Uterus (tissue), 4 donors: Measurements from ENCODE around the gene LRRC74A. TPM values are rescaled to one million over a fixed set of nuclear protein-coding genes. Genes with fewer than 3 reads are reported as not detected.

Experiments
- DNase-seq, 2 donors: peaks; one replicate each; pipeline ENCODE4 v3.0.0-alpha.2; 2019 to 2020
- H3K27ac ChIP-seq, 2 donors: fragments of 200-600 bp; sonication (generic); 1 replicate in 1 of 2; 2 replicates in 1 of 2; pipeline ENCODE4 v1.5.1; 2016 to 2018
- H3K27me3 ChIP-seq, 2 donors: fragments of 200-600 bp; sonication (generic); one replicate each; pipeline ENCODE4 v1.5.1; 2018 to 2019; ENCODE audit warnings: control low read depth in 1 of 2
- H3K36me3 ChIP-seq, 2 donors: fragments of 200-600 bp; sonication (generic); one replicate each; pipeline ENCODE4 v1.5.1; 2019; ENCODE audit warnings: control low read depth in 1 of 2
- H3K4me1 ChIP-seq, 2 donors: fragments of 200-600 bp; sonication (generic); one replicate each; pipeline ENCODE4 v1.5.1; 2018 to 2019; ENCODE audit warnings: control low read depth in 1 of 2
- H3K4me3 ChIP-seq, 2 donors: fragments of 200-600 bp; sonication (generic); 1 replicate in 1 of 2; 2 replicates in 1 of 2; pipeline ENCODE4 v1.5.1; 2018 to 2019; ENCODE audit warnings: mild to moderate bottlenecking in 1 of 2
- H3K9me3 ChIP-seq, 2 donors: fragments of 200-600 bp; sonication (generic); one replicate each; pipeline ENCODE4 v1.5.1; 2019; ENCODE audit warnings: control low read depth in 1 of 2
- POLR2A ChIP-seq, 2 donors: fragments of 450-650 bp; IDR thresholded peaks; one replicate each; pipeline ENCODE4 v1.6.1; 2016; ENCODE audit warnings: antibody characterized with exemption in 2 of 2, mild to moderate bottlenecking in 1 of 2, moderate library complexity in 1 of 2
- intact Hi-C: fragments of 100-400 bp; cut with DNase I; formaldehyde crosslinking; loops from one replicate; pipeline ENCODE4 v1.15.1; 2023; ENCODE audit warnings: low total_unique reads
- total RNA-seq, 4 donors: library from RNA; depleted of rRNA in 3 of 4; stranded (reverse); fragments of >200 nt in 3 of 4; gene quantifications; one replicate each; pipeline versions ENCODE4 v1.1.0 to v1.2.4, GENCODE V29; 2014 to 2023
- TF ChIP-seq, protein P1 (sequence below), 4 experiments: fragments of 200-600 bp in 2 of 4; fragments of 450-650 bp in 2 of 4; sonication (generic) in 2 of 4; IDR thresholded peaks; one replicate each; pipeline ENCODE4 v1.5.1; 2016 to 2019; ENCODE audit warnings: antibody characterized with exemption in 4 of 4, mild to moderate bottlenecking in 2 of 4, moderate library complexity in 1 of 4
- donor health status: DM: yes; HTN: yes; CAD: no.

The LRRC74A gene
- total RNA-seq, 4 donors from 2014 or later = not detected

DNA sequence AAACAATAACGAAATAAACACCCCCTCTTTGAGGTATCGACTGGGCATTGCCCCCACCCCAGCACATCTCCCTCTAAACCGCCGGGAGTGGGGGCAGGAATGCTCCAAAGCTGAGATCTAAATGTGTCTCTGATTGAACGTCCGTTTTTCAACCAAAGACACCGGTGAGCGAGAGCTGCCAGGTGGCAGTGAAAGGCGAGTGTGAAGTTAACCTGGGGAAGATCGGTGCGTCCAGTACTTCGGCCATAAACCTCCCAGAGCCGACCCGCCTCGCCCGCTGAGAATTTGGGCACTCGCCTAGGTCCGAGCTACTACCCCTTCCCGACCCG, 14.2 kb upstream of the LRRC74A start:
- peaks cover 0 to 5% of the 10 kb centered on the region in 2 donors for H3K4me1 ChIP-seq
- DNase-seq = no peak
- H3K27ac ChIP-seq = peak overlapping the region; percentile 81 to 83
- no peak for TF ChIP-seq POLR2A (IDR thresholded peaks at IDR 0.05)
- TF ChIP-seq, protein P1, sequence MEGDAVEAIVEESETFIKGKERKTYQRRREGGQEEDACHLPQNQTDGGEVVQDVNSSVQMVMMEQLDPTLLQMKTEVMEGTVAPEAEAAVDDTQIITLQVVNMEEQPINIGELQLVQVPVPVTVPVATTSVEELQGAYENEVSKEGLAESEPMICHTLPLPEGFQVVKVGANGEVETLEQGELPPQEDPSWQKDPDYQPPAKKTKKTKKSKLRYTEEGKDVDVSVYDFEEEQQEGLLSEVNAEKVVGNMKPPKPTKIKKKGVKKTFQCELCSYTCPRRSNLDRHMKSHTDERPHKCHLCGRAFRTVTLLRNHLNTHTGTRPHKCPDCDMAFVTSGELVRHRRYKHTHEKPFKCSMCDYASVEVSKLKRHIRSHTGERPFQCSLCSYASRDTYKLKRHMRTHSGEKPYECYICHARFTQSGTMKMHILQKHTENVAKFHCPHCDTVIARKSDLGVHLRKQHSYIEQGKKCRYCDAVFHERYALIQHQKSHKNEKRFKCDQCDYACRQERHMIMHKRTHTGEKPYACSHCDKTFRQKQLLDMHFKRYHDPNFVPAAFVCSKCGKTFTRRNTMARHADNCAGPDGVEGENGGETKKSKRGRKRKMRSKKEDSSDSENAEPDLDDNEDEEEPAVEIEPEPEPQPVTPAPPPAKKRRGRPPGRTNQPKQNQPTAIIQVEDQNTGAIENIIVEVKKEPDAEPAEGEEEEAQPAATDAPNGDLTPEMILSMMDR (IDR thresholded peaks at IDR 0.05) = no peak
- H3K36me3 ChIP-seq = no peaks in the 10 kb centered on the region
- H3K9me3 ChIP-seq = no peaks in the 10 kb centered on the region
- H3K27me3 ChIP-seq = no peaks in the 10 kb centered on the region
- intact Hi-C loops = no loop called here
- peak overlapping the region; percentile 49 to 79 for H3K4me3 ChIP-seq

DNA sequence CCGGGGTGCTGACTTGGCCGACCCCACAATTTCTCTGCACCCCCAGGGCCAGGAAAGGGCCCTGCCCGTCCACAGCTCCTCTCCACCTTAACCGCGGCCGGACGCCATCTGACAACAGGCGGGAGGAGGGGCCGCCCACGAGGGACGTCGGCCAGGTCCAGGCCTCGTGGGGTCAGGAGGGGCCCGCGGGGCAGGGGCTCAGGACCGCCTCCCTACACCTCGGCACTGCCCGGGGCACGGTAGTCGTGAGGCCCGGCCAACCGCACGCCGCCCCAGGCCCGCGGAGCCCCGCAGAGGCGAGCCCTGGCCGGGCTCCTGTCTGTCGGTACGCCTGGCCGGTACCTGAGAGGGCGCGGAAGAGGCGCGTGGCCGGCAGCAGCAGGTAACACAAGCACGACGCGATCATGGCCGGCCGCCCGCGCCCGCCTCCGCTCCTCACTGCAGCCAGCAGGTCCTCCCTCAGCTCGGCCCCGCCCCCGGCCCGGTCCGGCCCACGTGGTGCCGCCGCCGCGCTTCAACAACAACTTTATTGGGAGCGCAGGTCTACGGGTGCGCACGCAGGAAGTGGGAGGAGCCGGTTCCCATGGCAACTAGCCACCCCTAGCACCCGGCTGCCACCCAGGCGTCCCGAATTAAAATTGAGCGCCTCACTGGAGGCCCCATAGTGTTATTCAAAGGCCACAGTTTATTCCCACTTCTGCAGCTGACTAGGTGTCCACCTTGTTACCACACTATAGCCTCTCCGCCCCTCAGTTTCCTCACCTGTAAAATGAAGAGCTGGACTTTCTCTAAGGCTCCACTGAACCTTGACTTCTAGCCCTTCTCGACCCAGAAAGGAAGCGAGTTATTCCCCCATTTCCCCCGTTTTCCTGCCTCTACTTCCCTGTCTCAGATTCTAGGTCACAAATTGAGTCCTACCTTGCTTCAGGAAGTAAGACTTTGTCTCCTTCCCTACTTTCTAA, 13.5 kb upstream of the LRRC74A start, which contains the start of gene ANGEL1:
Gene ANGEL1, minus strand, starts transcription at position 461 of the 962 bp plus-strand sequence. Its CDS starts 55 bp downstream, at position 406.
- H3K27me3 ChIP-seq = no peaks in the 10 kb centered on the region
- H3K36me3 ChIP-seq = no peaks in the 10 kb centered on the region
- peak within 1 kb of the TSS; percentile 49 to 79 for H3K4me3 ChIP-seq
- peak; percentile 88 to 89 for TF ChIP-seq POLR2A (IDR thresholded peaks at IDR 0.05)
- TF ChIP-seq, protein P1 (IDR thresholded peaks at IDR 0.05) = peak in 1 of 4 experiments; percentile 40
- intact Hi-C loops = no loop called here
- H3K9me3 ChIP-seq = no peaks in the 10 kb centered on the region
- H3K4me1 ChIP-seq = peaks cover 0 to 5% of the 10 kb centered on the region in 2 donors
- peak within 1 kb of the TSS; percentile 81 to 83 for H3K27ac ChIP-seq
- DNase-seq = peak; percentile 95 to 96

DNA sequence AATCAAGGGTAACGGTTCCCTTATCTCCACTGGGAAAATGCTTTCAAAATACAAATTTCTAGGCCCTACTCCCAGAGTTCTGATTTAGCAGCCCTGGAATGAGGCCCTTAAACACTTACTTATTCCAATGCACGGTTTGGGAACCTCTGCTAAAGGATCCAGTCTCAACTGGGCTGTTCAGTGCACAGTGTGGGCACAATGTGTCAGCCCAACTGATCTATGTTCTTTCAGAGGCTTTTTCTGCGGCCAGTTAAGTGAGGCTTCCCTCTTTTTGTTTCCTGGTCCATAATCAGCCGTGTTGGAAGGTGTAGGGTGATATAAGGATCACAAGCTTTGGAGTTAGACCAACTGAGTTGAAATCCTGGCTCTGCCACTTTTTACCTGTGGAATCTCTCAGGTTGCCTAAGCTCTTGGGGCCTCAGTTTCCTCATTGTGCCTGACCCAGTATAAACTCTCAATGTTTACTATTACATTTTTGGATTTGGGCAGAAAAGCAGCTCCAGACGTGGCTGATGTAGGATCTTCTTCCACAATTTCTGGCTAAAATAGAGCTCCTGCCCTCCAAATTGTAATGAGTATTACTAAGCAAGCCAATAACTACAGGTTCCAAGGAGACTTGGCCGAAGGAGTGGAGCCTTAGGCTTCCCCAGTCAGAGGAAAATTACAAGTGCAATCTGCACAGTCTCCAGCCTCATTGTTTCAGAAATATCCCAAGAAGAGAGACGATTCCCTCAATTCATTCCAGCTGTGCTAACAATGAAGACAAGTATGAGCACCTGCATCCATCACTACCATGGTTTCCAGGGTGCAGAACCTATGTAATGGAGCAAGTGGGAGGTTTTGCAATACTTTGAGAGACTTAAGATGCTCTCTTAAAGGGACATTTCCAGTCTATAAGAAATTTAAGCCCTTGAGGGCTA, 11.2 kb upstream of the LRRC74A start:
- no peaks in the 10 kb centered on the region for H3K36me3 ChIP-seq
- H3K9me3 ChIP-seq = no peaks in the 10 kb centered on the region
- H3K27ac ChIP-seq = no peak overlapping the region
- no peaks in the 10 kb centered on the region for H3K27me3 ChIP-seq
- H3K4me3 ChIP-seq = no peak overlapping the region
- TF ChIP-seq, protein P1 (IDR thresholded peaks at IDR 0.05) = no peak
- TF ChIP-seq POLR2A (IDR thresholded peaks at IDR 0.05) = no peak
- H3K4me1 ChIP-seq = peaks cover 0 to 5% of the 10 kb centered on the region in 2 donors
- DNase-seq = no peak
- intact Hi-C loops = no loop called here

DNA sequence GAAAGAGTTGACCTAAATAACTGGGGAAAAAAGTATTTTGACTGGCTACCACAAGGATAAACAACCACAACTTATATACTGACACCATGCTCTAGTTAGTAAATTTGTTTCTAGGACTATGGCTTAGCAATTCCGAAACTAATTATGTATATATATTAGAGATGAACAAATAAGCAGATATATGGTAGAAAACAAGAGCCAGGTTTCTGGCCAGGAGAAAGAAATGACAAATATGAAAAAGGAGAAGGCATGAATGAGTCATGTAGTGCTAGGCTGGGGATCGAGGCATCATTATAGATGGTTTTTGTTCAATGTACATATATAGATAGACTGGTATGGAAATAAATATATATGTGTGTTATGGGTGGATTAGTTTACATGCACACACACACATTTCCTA, 5.5 kb upstream of the LRRC74A start:
- H3K27ac ChIP-seq = no peak overlapping the region
- no peak for DNase-seq
- no peaks in the 10 kb centered on the region for H3K36me3 ChIP-seq
- no peaks in the 10 kb centered on the region for H3K9me3 ChIP-seq
- TF ChIP-seq POLR2A (IDR thresholded peaks at IDR 0.05) = no peak
- TF ChIP-seq, protein P1 (IDR thresholded peaks at IDR 0.05) = no peak
- no peaks in the 10 kb centered on the region for H3K4me1 ChIP-seq
- no peaks in the 10 kb centered on the region for H3K27me3 ChIP-seq
- intact Hi-C loops = no loop called here
- H3K4me3 ChIP-seq = no peak overlapping the region
